Measurements from ENCODE around the gene ABHD2. TPM values are rescaled to one million over a fixed set of nuclear protein-coding genes. Genes with fewer than 3 reads are reported as not detected.
"Not testable (repeated sequence)": the region's sequence is repeated elsewhere in the genome, so short reads cannot be mapped to it uniquely, and the experiment has no call there.

The ABHD2 gene
- total RNA-seq, 1 experiment from 2014 or later, result 25.7 TPM

GRCh38 chr15:89225588-89225987 lies 137.3 kb downstream of the ABHD2 start:
- no peak for DNase-seq (ENCODE audit: low spot score)

- no peak for DNase-seq (ENCODE audit: low spot score)
Observed at GRCh38 chr15:89226359-89227221, 138.3 kb downstream of the ABHD2 start.

- no peak for DNase-seq (ENCODE audit: low spot score)
Observed at GRCh38 chr15:89227425-89227824, 139.2 kb downstream of the ABHD2 start.

GRCh38 chr15:89230277-89230676 lies 142.0 kb downstream of the ABHD2 start:
- DNase-seq (ENCODE audit: low spot score), result no peak

- DNase-seq (ENCODE audit: low spot score), result no peak
Observed at GRCh38 chr15:89231832-89232231, 143.6 kb downstream of the ABHD2 start.

- DNase-seq (ENCODE audit: low spot score), result not testable (repeated sequence)
Observed at GRCh38 chr15:89239883-89240810, 151.9 kb downstream of the ABHD2 start.

GRCh38 chr15:89243046-89243690 lies 154.9 kb downstream of the ABHD2 start:
- DNase-seq (ENCODE audit: low spot score), result no peak

- DNase-seq (ENCODE audit: low spot score), result peak; percentile 80
Observed at GRCh38 chr15:89243691-89244573, 155.7 kb downstream of the ABHD2 start, which contains the start of gene FANCI. FANCI (plus strand) TSS chr15:89243979; CDS start chr15:89247648, 3,669 bp downstream.

GRCh38 chr15:89244574-89244903 lies 156.3 kb downstream of the ABHD2 start:
- peak; percentile 28 for DNase-seq (ENCODE audit: low spot score)

GRCh38 chr15:89247446-89247845 lies 159.2 kb downstream of the ABHD2 start:
- DNase-seq (ENCODE audit: low spot score), result no peak

GRCh38 chr15:89248584-89248983 lies 160.3 kb downstream of the ABHD2 start:
- DNase-seq (ENCODE audit: low spot score), result no peak

GRCh38 chr15:89250142-89250541 lies 161.9 kb downstream of the ABHD2 start:
- DNase-seq (ENCODE audit: low spot score), result not testable (repeated sequence)

Other genes with a start within 250 kb of the ABHD2 start
- 1.2 and 2.3 TPM in 2 replicates for gene HAPLN3, start 192.9 kb upstream of the ABHD2 start, total RNA-seq (2014; rRNA removed; shearing (Covaris generic))
- gene MFGE8, start 175.1 kb upstream of the ABHD2 start, total RNA-seq (2014; rRNA removed; shearing (Covaris generic)), result 116 and 144 TPM in 2 replicates
- gene RLBP1, start 133.1 kb downstream of the ABHD2 start, total RNA-seq (2014; rRNA removed; shearing (Covaris generic)), result not detected in 2 replicates
- 69.6 and 87.2 TPM in 2 replicates for gene FANCI, start 155.5 kb downstream of the ABHD2 start, total RNA-seq (2014; rRNA removed; shearing (Covaris generic))
- 40.2 and 46.5 TPM in 2 replicates for gene POLG, start 246.4 kb downstream of the ABHD2 start, total RNA-seq (2014; rRNA removed; shearing (Covaris generic))